Nephron (organoid): Measurements from ENCODE around the gene SGCA.

Experiments used
- H3K27ac Mint-ChIP-seq, 3 experiments: 2 replicates each; pipeline ENCODE4 v1.8.0; 2020; ENCODE audit warnings: mixed read lengths in 3 of 3, mild to moderate bottlenecking in 2 of 3, moderate library complexity in 1 of 3
- H3K27me3 Mint-ChIP-seq: 2 replicates; pipeline ENCODE4 v1.8.0; 2021; ENCODE audit warnings: low read depth, mild to moderate bottlenecking, moderate library complexity, mixed read lengths
- H3K36me3 Mint-ChIP-seq: 2 replicates; pipeline ENCODE4 v1.8.0; 2020; ENCODE audit warnings: low read depth, mixed read lengths
- H3K4me1 Mint-ChIP-seq: 2 replicates; pipeline ENCODE4 v1.8.0; 2020; ENCODE audit warnings: mixed read lengths
- H3K4me3 Mint-ChIP-seq, 3 experiments: 2 replicates each; pipeline ENCODE4 v1.8.0; 2020; ENCODE audit warnings: mild to moderate bottlenecking in 3 of 3, mixed read lengths in 3 of 3, moderate library complexity in 2 of 3
- H3K9me3 Mint-ChIP-seq: 2 replicates; pipeline ENCODE4 v1.8.0; 2020; ENCODE audit warnings: mixed read lengths
- TF ChIP-seq, protein P1 (sequence below), 3 experiments: fragments of 200-600 bp; sonication (generic); IDR thresholded peaks; one replicate each; pipeline ENCODE4 v1.5.0; 2021; ENCODE audit warnings: antibody characterized with exemption in 3 of 3; ENCODE audit not compliant: unreplicated experiment in 3 of 3

The SGCA gene

DNA sequence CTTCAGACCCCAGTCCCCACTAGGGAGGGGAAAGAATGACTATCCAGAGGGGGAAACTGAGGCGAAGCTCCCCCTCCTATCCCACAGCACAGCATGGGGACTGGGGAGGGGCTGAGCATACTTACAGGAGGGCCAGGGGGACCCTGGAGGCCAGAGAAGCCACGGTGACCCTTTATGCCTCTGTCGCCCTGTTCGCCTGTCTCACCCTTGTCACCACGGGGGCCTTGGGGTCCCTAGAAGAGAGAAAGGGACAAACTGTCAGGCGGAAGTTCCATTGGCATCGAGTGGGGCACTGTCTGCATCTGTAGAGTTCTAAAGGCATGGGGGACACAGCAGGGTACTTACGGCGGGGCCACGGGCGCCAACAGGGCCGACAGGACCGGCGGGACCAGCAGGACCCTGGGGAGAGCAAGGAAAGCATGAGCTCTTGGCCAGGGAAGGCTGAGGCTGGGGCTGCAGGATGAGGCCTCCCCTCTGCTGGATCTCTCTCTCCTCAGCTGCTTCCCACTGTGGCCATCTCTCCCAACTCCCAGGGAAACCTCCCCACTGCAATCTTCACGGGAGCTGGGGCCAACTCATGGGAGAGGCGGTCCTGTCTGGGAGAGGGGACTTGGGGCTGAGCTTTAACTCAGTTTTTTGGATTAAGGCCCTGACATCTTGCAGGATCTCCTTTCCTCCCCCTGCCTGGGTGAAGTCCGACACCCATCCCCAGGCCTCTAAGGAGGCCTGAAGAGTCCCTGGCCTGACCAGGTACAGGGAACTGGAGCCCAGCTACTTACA is 22.1 kb downstream of the SGCA start:
- TF ChIP-seq, protein P1, sequence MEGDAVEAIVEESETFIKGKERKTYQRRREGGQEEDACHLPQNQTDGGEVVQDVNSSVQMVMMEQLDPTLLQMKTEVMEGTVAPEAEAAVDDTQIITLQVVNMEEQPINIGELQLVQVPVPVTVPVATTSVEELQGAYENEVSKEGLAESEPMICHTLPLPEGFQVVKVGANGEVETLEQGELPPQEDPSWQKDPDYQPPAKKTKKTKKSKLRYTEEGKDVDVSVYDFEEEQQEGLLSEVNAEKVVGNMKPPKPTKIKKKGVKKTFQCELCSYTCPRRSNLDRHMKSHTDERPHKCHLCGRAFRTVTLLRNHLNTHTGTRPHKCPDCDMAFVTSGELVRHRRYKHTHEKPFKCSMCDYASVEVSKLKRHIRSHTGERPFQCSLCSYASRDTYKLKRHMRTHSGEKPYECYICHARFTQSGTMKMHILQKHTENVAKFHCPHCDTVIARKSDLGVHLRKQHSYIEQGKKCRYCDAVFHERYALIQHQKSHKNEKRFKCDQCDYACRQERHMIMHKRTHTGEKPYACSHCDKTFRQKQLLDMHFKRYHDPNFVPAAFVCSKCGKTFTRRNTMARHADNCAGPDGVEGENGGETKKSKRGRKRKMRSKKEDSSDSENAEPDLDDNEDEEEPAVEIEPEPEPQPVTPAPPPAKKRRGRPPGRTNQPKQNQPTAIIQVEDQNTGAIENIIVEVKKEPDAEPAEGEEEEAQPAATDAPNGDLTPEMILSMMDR (IDR thresholded peaks at IDR 0.05; ENCODE audit: unreplicated experiment in 3 of 3) = no peak
- Mint-ChIP-seq H3K36me3 (peaks cover 36% of the 10 kb centered on the region), H3K27ac (peak overlapping the region; percentile 82 to 98 (median 86)), H3K27me3 (peaks cover 7% of the 10 kb centered on the region), H3K4me3 (peak overlapping the region in 1 of 3 experiments; percentile 21), H3K9me3 (no peaks in the 10 kb centered on the region), H3K4me1 (peaks cover 63% of the 10 kb centered on the region)

DNA sequence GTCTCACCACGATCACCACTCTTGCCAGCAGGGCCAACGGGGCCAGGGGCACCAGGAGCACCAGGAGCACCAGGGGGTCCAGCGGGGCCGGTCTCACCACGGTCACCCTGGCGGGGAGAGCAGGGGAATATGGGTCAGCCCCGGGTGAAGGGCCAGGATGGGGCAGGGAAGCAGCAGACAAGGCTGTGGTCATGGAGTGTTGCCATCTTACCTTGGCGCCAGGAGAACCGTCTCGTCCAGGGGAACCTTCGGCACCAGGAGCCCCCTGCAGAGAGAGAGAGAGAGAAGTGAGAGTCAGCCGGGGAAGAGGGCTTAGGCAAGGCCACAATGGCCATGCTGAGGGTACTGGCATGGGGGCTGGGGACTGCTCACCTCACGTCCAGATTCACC is 22.7 kb downstream of the SGCA start:
- H3K36me3 Mint-ChIP-seq = peaks cover 41% of the 10 kb centered on the region
- peaks cover 7% of the 10 kb centered on the region for H3K27me3 Mint-ChIP-seq
- H3K9me3 Mint-ChIP-seq = no peaks in the 10 kb centered on the region
- TF ChIP-seq, protein P1 (IDR thresholded peaks at IDR 0.05; ENCODE audit: unreplicated experiment in 3 of 3) = no peak
- peak overlapping the region; percentile 82 to 98 (median 86) for H3K27ac Mint-ChIP-seq
- H3K4me1 Mint-ChIP-seq = peaks cover 65% of the 10 kb centered on the region
- H3K4me3 Mint-ChIP-seq = peak overlapping the region in 1 of 3 experiments; percentile 21

DNA sequence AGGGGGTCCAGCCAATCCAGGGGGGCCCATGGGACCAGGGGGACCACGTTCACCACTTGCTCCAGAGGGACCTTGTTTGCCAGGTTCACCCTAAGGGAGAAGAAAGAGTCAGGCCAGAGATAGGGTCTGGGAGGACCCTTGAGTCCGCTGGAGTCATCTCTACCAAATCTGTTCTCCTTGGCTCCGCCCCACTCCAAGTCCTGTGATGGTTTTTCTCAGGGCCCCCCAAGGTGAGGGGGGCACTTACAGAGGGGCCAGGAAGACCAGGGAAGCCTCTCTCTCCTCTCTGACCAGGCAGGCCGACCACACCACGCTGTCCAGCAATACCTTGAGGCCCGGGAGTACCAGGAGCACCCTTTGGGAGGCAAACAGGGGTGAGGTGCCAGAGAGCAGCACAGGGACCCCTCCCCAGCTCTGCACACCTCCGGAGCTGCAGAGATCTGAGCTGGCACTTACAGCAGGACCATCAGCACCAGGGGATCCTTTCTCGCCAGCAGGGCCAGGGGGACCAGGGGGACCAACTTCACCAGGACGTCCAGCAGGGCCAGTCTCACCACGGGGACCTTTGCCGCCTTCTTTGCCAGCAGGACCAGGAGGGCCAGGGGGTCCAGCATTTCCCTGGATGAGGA is 23.2 kb downstream of the SGCA start:
- Mint-ChIP-seq H3K27me3 (peaks cover 7% of the 10 kb centered on the region), H3K4me3 (peak overlapping the region in 1 of 3 experiments; percentile 21), H3K9me3 (no peaks in the 10 kb centered on the region), H3K4me1 (peaks cover 61% of the 10 kb centered on the region), H3K36me3 (peaks cover 46% of the 10 kb centered on the region), H3K27ac (peak overlapping the region; percentile 82 to 98 (median 86))
- TF ChIP-seq, protein P1 (IDR thresholded peaks at IDR 0.05; ENCODE audit: unreplicated experiment in 3 of 3) = no peak

DNA sequence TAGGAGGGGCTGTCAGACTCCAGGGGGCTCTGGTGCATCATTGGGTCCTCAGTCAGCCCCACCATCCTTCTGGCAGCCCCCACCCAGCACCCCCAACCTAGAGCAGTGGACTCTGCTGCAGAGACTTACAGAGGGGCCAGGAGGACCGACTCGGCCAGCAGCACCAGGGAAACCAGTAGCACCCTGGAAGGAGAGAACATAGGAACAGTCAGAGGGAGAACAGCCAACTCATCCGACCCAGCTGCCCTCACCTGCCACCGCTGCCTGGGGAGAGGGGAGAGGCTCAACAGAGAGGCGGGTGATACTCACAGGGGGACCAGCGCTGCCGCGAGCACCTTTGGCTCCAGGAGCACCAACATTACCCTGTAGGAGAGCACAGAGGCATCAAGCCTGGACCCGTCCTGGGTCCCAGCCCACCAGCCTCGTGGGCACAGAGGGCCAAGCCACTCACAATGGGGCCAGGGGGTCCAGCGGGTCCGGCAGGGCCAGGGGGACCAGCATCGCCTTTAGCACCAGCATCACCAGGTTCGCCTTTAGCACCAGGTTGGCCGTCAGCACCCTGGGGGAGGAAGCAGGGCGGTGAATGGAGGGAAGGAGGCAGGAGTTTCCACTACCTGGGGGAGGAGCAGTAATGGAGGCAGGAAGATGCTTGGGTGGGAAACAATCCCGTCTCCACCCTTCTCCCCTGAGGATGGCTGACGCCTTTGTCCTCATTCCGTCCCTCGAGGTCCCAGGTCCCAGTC is 23.9 kb downstream of the SGCA start:
- Mint-ChIP-seq H3K4me3 (peak overlapping the region in 1 of 3 experiments; percentile 56), H3K4me1 (peaks cover 57% of the 10 kb centered on the region), H3K27me3 (peaks cover 7% of the 10 kb centered on the region), H3K36me3 (peaks cover 50% of the 10 kb centered on the region), H3K9me3 (no peaks in the 10 kb centered on the region), H3K27ac (peak overlapping the region; percentile 48 to 98 (median 86))
- TF ChIP-seq, protein P1 (IDR thresholded peaks at IDR 0.05; ENCODE audit: unreplicated experiment in 3 of 3) = no peak

DNA sequence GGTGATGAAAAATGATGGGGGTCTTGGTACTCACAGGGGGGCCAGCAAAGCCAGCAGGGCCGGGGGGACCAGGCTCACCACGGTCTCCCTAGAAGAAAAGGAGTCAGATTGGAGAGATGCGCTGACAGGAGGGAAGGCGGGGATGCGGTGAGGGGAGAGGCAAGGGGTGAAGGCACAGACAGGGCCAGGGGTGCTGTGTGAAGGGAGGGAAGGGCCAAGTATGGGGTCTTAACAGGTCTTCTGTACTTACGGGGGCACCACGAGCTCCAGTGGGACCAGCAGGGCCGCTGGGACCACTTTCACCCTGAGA is 24.4 kb downstream of the SGCA start:
- no peaks in the 10 kb centered on the region for H3K9me3 Mint-ChIP-seq
- H3K27ac Mint-ChIP-seq = peak overlapping the region; percentile 25 to 98 (median 86)
- peaks cover 54% of the 10 kb centered on the region for H3K4me1 Mint-ChIP-seq
- H3K4me3 Mint-ChIP-seq = peak overlapping the region in 1 of 3 experiments; percentile 56
- TF ChIP-seq, protein P1 (IDR thresholded peaks at IDR 0.05; ENCODE audit: unreplicated experiment in 3 of 3) = no peak
- peaks cover 6% of the 10 kb centered on the region for H3K27me3 Mint-ChIP-seq
- H3K36me3 Mint-ChIP-seq = peaks cover 50% of the 10 kb centered on the region
